HCT116 (cell line): ENCODE measurements around the gene ZP1. TPM values are rescaled to one million over a fixed set of nuclear protein-coding genes. Genes with fewer than 3 reads are reported as not detected.

Experiments used
- ATAC-seq: fragments of 200-7000 bp; cut with Tn5 transposase; 2 replicates; pipeline ENCODE4 v1.9.1; 2020; ENCODE audit warnings: mild to moderate bottlenecking, moderate library complexity
- BruUV-seq: library from RNA; stranded (reverse); fragments of 400-500 nt; replicated peaks from 2 replicates; lab custom pipeline; 2021; lab: Mats Ljungman, UMichigan
- CTCF ChIA-PET: fragments of 300-600 bp; sonication (Branson Sonifier 250); formaldehyde crosslinking; loops from one replicate; lab custom pipeline; 2021; ENCODE audit warnings: antibody characterized with exemption; lab: Charles Lee
- POLR2A ChIA-PET: fragments of 300-600, 350-600 bp; sonication (Branson Sonifier 250); formaldehyde crosslinking; loops from one replicate; lab custom pipeline; 2021; ENCODE audit warnings: antibody characterized with exemption; lab: Charles Lee
- RAD21 ChIA-PET, 2 experiments: fragments of 300-600 bp; sonication (Branson Sonifier 250); formaldehyde crosslinking; loops; one replicate each; lab custom pipeline; 2023; ENCODE audit warnings: low total read pairs in 2 of 2; ENCODE audit not compliant: uncharacterized antibody in 2 of 2, unreplicated experiment in 2 of 2, low non-redundant PET in 1 of 2; lab: Charles Lee
- DNase-seq: peaks from one replicate; pipeline ENCODE4 v3.0.0-alpha.2; 2010; ENCODE audit warnings: low read depth, low spot score
- H2AFZ ChIP-seq: fragments of 200-600 bp; shearing (Covaris generic), sonication (generic); 2 replicates; pipeline ENCODE4 v1.6.1; 2017; ENCODE audit warnings: low read depth, mixed run types, mixed read lengths, antibody characterized with exemption, low read length; ENCODE audit not compliant: poor library complexity, severe bottlenecking
- H3K27ac ChIP-seq: 2 replicates; pipeline ENCODE4 v1.5.1; 2012; ENCODE audit warnings: low read depth, low read length
- H3K27me3 ChIP-seq: fragments of 200-600 bp; sonication (generic); 2 replicates; pipeline ENCODE4 v1.6.1; 2016; ENCODE audit warnings: mixed run types, low read length, mixed read lengths; ENCODE audit not compliant: insufficient read depth
- H3K36me3 ChIP-seq, 2 experiments: fragments of 200-500 bp in 1 of 2; fragments of 200-600 bp in 1 of 2; sonication (Bioruptor generic) in 1 of 2; sonication (generic) in 1 of 2; 2 replicates each; pipeline versions ENCODE4 v1.5.1 to v1.6.1; 2014 to 2016; ENCODE audit warnings: low read length in 2 of 2, inconsistent platforms in 1 of 2, mixed read lengths in 1 of 2, mixed run types in 1 of 2; ENCODE audit not compliant: insufficient read depth in 2 of 2, control insufficient read depth in 1 of 2
- H3K4me1 ChIP-seq, 2 experiments: fragments of 200-600 bp in 1 of 2; sonication (generic) in 1 of 2; 2 replicates each; pipeline versions ENCODE4 v1.5.1 to v1.6.1; 2012 to 2017; ENCODE audit warnings: low read length in 2 of 2, inconsistent platforms in 1 of 2, mild to moderate bottlenecking in 1 of 2, mixed read lengths in 1 of 2, mixed run types in 1 of 2, moderate library complexity in 1 of 2; ENCODE audit not compliant: insufficient read depth in 2 of 2, control insufficient read depth in 1 of 2
- H3K4me2 ChIP-seq: fragments of 200-600 bp; sonication (generic); 2 replicates; pipeline ENCODE4 v1.6.1; 2017; ENCODE audit warnings: mixed run types, low read length, mixed read lengths
- H3K4me3 ChIP-seq, 2 experiments: fragments of 200-600 bp in 1 of 2; sonication (generic) in 1 of 2; replicated peaks in 1 of 2; 2 replicates each; pipeline ENCODE4 v1.5.1; 2011 to 2016; ENCODE audit warnings: low read length in 2 of 2, control low read depth in 1 of 2, low read depth in 1 of 2, mild to moderate bottlenecking in 1 of 2, mixed read lengths in 1 of 2, mixed run types in 1 of 2
- H3K79me2 ChIP-seq: fragments of 200-600 bp; sonication (generic); 2 replicates; pipeline ENCODE4 v1.6.1; 2017; ENCODE audit warnings: mild to moderate bottlenecking, mixed run types, low read length, moderate library complexity, mixed read lengths; ENCODE audit not compliant: insufficient read depth
- H3K9ac ChIP-seq: fragments of 200-600 bp; sonication (generic); 2 replicates; pipeline ENCODE4 v1.6.1; 2016; ENCODE audit warnings: low read length, mixed read lengths
- H3K9me2 ChIP-seq: fragments of 200-600 bp; sonication (generic), shearing (Covaris generic); 2 replicates; pipeline ENCODE4 v1.6.1; 2017; ENCODE audit warnings: mixed run types, mild to moderate bottlenecking, moderate library complexity; ENCODE audit not compliant: insufficient read depth
- H3K9me3 ChIP-seq, 2 experiments: fragments of 200-500 bp in 1 of 2; fragments of 200-600 bp in 1 of 2; sonication (Bioruptor generic) in 1 of 2; sonication (generic) in 1 of 2; 2 replicates each; pipeline ENCODE4 v1.6.1; 2014 to 2017; ENCODE audit warnings: low read length in 2 of 2, mixed read lengths in 2 of 2, inconsistent platforms in 1 of 2, low read depth in 1 of 2, mild to moderate bottlenecking in 1 of 2, mixed run types in 1 of 2, moderate library complexity in 1 of 2; ENCODE audit not compliant: control insufficient read depth in 1 of 2, insufficient read depth in 1 of 2
- H4K20me1 ChIP-seq: fragments of 200-600 bp; sonication (generic), shearing (Covaris generic); 2 replicates; pipeline ENCODE4 v1.6.1; 2017; ENCODE audit warnings: mixed run types, mild to moderate bottlenecking, moderate library complexity; ENCODE audit not compliant: insufficient read depth
- ATF3 ChIP-seq: IDR thresholded peaks from 2 replicates; pipeline ENCODE4 v1.6.1; 2012
- CEBPB ChIP-seq: IDR thresholded peaks from 2 replicates; pipeline ENCODE4 v1.6.1; 2012; ENCODE audit warnings: low read depth
- EGR1 ChIP-seq: IDR thresholded peaks from 2 replicates; pipeline ENCODE4 v1.6.1; 2012; ENCODE audit warnings: low read depth
- ELF1 ChIP-seq: IDR thresholded peaks from 2 replicates; pipeline ENCODE4 v1.6.1; 2012; ENCODE audit warnings: low read depth, borderline replicate concordance
- EZH2 ChIP-seq: fragments of 200-600 bp; sonication (generic); IDR thresholded peaks from 2 replicates; pipeline ENCODE4 v1.6.1; 2017; ENCODE audit warnings: antibody characterized with exemption, mixed run types
- EZH2phosphoT487 ChIP-seq: fragments of 200-600 bp; IDR thresholded peaks from 2 replicates; pipeline ENCODE4 v1.6.1; 2018; ENCODE audit warnings: antibody characterized with exemption, borderline replicate concordance
- FOSL1 ChIP-seq: IDR thresholded peaks from 2 replicates; pipeline ENCODE4 v1.6.1; 2012; ENCODE audit warnings: low read depth
- JUND ChIP-seq: IDR thresholded peaks from 2 replicates; pipeline ENCODE4 v1.6.1; 2012
- POLR2A ChIP-seq: IDR thresholded peaks from 2 replicates; pipeline ENCODE4 v1.7.0; 2011; ENCODE audit warnings: borderline replicate concordance; ENCODE audit not compliant: insufficient read depth, insufficient read length; ENCODE audit errors: extremely low read depth
- POLR2AphosphoS5 ChIP-seq: IDR thresholded peaks from 2 replicates; pipeline ENCODE4 v1.6.1; 2011; ENCODE audit warnings: mild to moderate bottlenecking, low read depth, low read length, moderate library complexity
- RAD21 ChIP-seq: IDR thresholded peaks from 2 replicates; pipeline ENCODE4 v1.6.1; 2012; ENCODE audit warnings: low read depth, mild to moderate bottlenecking
- SIN3A ChIP-seq: IDR thresholded peaks from 2 replicates; pipeline ENCODE4 v1.6.1; 2012; ENCODE audit warnings: low read depth
- SP1 ChIP-seq: IDR thresholded peaks from 2 replicates; pipeline ENCODE4 v1.6.1; 2012; ENCODE audit warnings: low read depth
- SRF ChIP-seq: IDR thresholded peaks from 2 replicates; pipeline ENCODE4 v1.6.1; 2012; ENCODE audit warnings: low read depth
- YY1 ChIP-seq: IDR thresholded peaks from 2 replicates; pipeline ENCODE4 v1.6.1; 2011; ENCODE audit warnings: low read length, low read depth, moderate library complexity, mild to moderate bottlenecking; ENCODE audit not compliant: insufficient replicate concordance; ENCODE audit errors: extremely low read depth
- ZBTB33 ChIP-seq: IDR thresholded peaks from 2 replicates; pipeline ENCODE4 v1.6.1; 2011; ENCODE audit warnings: mild to moderate bottlenecking, low read length, moderate library complexity; ENCODE audit not compliant: insufficient replicate concordance; ENCODE audit errors: extremely low read depth
- ZNF274 ChIP-seq: fragments of 200-500 bp; sonication (Bioruptor generic); IDR thresholded peaks from 2 replicates; pipeline ENCODE4 v1.6.1; 2014; ENCODE audit warnings: mild to moderate bottlenecking, low read depth, low read length, inconsistent platforms
- intact Hi-C: fragments of 100-400 bp; cut with micrococcal nuclease; formaldehyde crosslinking; loops from 2 replicates; pipeline ENCODE4 v1.10.0; 2022
- total RNA-seq: library from RNA; stranded (reverse); gene quantifications from one replicate; pipeline ENCODE4 v1.2.1, GENCODE V29; 2021; ENCODE audit not compliant: unreplicated experiment
- TF ChIP-seq, protein P1 (sequence below): IDR thresholded peaks from 2 replicates; pipeline ENCODE4 v1.6.1; 2012
- TF ChIP-seq, protein P2 (sequence below), 3 experiments: fragments of 200-600 bp in 1 of 3; sonication (generic) in 1 of 3; IDR thresholded peaks in 2 of 3; conservative IDR thresholded peaks in 1 of 3; 2 replicates each; pipeline ENCODE4 v1.5.1; 2012 to 2017; ENCODE audit warnings: low read depth in 2 of 3, low read length in 2 of 3, antibody characterized with exemption in 1 of 3, borderline replicate concordance in 1 of 3, control low read depth in 1 of 3, mild to moderate bottlenecking in 1 of 3, mixed read lengths in 1 of 3, mixed run types in 1 of 3, moderate library complexity in 1 of 3; ENCODE audit not compliant: insufficient read depth in 1 of 3

Gene ZP1
- total RNA-seq, 1 experiment from 2014 or later, result not detected

DNA sequence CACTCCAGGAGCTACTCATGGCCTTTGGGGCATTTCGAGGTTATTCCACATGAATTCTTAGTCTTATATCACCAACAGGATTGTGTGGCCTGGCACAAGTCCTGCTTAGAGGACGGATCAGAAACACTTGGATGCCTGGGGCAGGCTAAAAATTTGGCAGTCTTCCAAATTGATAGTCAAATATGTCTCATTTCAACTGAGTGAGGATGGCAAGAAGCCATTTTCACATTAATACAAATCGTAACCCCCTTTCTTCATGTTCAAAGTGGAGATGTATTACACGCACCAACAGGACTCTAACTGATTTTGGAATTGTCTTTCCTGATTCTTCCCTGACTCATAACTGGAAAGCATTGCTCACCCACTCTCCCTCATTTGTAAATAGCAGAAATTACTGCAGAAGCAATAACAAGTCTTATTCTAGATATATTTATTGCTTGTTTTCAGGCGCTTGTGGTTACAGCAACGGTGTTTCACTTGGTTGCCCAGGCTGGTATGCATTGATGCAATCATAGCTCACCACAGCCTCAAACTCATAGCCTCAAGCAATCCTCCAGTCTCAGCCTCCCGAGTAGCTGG lies 35.8 kb upstream of the ZP1 start:
- Histone ChIP-seq H3K9me2 (no peaks in the 10 kb centered on the region), H3K79me2 (no peaks in the 10 kb centered on the region), H3K9me3 (no peaks in the 10 kb centered on the region), H3K27ac (no peak overlapping the region), H3K4me3 (no peak overlapping the region), H2AFZ (no peak overlapping the region), H3K4me2 (no peak overlapping the region), H3K4me1 (peaks cover 0 to 5% of the 10 kb centered on the region in 2 experiments; a peak in 2 of 4 replicates), H3K9ac (no peak overlapping the region), H3K36me3 (no peaks in the 10 kb centered on the region), H4K20me1 (no peaks in the 10 kb centered on the region), H3K27me3 (peaks cover 14% of the 10 kb centered on the region; the same call in 1 of the 2 replicates)
- no TSS peak for BruUV-seq
- intact Hi-C loops, result loop anchor here (1.0 to 5.0 kb wide), 6 partner anchors 56 to 556 kb away; no protein-coding TSS in a partner anchor
- ChIA-PET POLR2A (interaction anchor here (1.1 to 2.1 kb wide), 4 partner anchors 56 to 92 kb away, joined by 3 to 6 read pairs (median 4); partner anchors contain the start of gene TMEM109), RAD21 (interaction anchor here (1.7 to 2.3 kb wide), 3 partner anchors 56 to 68 kb away, joined by 7 to 21 read pairs (median 14); no protein-coding TSS in a partner anchor), CTCF (interaction anchor here (1.0 to 5.2 kb wide), 19 partner anchors 9 to 562 kb away, joined by 3 to 86 read pairs (median 5); partner anchors contain the start of gene PTGDR2)
- DNase-seq (no peak), ATAC-seq (no peak)
- TF ChIP-seq YY1 (no peak), ATF3 (no peak), ZBTB33 (no peak), CEBPB (no peak), JUND (no peak), EZH2phosphoT487 (no peak), EZH2 (no peak), POLR2A (no peak), FOSL1 (no peak), SP1 (no peak), RAD21 (no peak), ELF1 (no peak), SIN3A (no peak), SRF (no peak), ZNF274 (no peak), EGR1 (no peak), POLR2AphosphoS5 (no peak)
- TF ChIP-seq, protein P1, sequence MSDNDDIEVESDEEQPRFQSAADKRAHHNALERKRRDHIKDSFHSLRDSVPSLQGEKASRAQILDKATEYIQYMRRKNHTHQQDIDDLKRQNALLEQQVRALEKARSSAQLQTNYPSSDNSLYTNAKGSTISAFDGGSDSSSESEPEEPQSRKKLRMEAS, result no peak
- TF ChIP-seq, protein P2, sequence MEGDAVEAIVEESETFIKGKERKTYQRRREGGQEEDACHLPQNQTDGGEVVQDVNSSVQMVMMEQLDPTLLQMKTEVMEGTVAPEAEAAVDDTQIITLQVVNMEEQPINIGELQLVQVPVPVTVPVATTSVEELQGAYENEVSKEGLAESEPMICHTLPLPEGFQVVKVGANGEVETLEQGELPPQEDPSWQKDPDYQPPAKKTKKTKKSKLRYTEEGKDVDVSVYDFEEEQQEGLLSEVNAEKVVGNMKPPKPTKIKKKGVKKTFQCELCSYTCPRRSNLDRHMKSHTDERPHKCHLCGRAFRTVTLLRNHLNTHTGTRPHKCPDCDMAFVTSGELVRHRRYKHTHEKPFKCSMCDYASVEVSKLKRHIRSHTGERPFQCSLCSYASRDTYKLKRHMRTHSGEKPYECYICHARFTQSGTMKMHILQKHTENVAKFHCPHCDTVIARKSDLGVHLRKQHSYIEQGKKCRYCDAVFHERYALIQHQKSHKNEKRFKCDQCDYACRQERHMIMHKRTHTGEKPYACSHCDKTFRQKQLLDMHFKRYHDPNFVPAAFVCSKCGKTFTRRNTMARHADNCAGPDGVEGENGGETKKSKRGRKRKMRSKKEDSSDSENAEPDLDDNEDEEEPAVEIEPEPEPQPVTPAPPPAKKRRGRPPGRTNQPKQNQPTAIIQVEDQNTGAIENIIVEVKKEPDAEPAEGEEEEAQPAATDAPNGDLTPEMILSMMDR (IDR thresholded peaks at IDR 0.05 in 2 of 3, conservative IDR thresholded peaks at IDR 0.05 in 1 of 3; ENCODE audit: borderline replicate concordance in 1 of 3, insufficient read depth in 1 of 3, low read depth in 2 of 3, low read length in 2 of 3), result no peak
